HFF-Myc (cell line): ENCODE data around the gene CLDN20.
A peak's percentile ranks its signal among the peaks of the same experiment; 100 is the strongest.
"Not testable (repeated sequence)": the region's sequence is repeated elsewhere in the genome, so short reads cannot be mapped to it uniquely, and the experiment has no call there.

Experiments used
- DNase-seq: peaks from one replicate; pipeline ENCODE4 v3.0.0-alpha.2; 2011; ENCODE audit warnings: low read depth; ENCODE audit errors: extremely low read depth
- H3K4me3 ChIP-seq: replicated peaks from 2 replicates; pipeline ENCODE4 v1.5.1; 2011; ENCODE audit warnings: low read depth, mild to moderate bottlenecking, control low read depth, low read length
- TF ChIP-seq, protein P1 (sequence below): IDR thresholded peaks from 2 replicates; pipeline ENCODE4 v1.5.1; 2012; ENCODE audit warnings: mild to moderate bottlenecking, low read depth, low read length, control low read depth; ENCODE audit errors: missing control alignments

CLDN20 gene

DNA sequence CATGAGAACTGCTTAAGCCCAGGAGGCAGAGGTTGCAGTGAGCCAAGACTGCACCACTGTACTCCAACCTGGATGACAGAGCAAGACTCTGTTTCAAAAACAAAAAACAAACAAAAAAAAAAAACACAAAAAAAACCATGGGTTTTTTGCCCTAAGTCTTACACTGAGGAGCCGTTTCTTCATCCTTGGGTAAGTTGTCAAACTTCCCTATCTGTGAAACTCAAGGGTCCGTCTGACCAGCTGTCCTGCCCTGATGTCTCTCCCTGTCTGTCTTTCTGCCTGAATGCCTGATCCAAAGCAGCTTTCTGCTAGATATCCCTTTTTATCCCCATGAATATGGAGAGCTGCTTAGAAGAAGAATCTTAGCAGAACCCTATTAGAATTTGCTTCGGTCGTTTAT lies 41.3 kb upstream of the CLDN20 start:
- no peak for DNase-seq
- no peak overlapping the region for H3K4me3 ChIP-seq
- TF ChIP-seq, protein P1, sequence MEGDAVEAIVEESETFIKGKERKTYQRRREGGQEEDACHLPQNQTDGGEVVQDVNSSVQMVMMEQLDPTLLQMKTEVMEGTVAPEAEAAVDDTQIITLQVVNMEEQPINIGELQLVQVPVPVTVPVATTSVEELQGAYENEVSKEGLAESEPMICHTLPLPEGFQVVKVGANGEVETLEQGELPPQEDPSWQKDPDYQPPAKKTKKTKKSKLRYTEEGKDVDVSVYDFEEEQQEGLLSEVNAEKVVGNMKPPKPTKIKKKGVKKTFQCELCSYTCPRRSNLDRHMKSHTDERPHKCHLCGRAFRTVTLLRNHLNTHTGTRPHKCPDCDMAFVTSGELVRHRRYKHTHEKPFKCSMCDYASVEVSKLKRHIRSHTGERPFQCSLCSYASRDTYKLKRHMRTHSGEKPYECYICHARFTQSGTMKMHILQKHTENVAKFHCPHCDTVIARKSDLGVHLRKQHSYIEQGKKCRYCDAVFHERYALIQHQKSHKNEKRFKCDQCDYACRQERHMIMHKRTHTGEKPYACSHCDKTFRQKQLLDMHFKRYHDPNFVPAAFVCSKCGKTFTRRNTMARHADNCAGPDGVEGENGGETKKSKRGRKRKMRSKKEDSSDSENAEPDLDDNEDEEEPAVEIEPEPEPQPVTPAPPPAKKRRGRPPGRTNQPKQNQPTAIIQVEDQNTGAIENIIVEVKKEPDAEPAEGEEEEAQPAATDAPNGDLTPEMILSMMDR, result no peak

DNA sequence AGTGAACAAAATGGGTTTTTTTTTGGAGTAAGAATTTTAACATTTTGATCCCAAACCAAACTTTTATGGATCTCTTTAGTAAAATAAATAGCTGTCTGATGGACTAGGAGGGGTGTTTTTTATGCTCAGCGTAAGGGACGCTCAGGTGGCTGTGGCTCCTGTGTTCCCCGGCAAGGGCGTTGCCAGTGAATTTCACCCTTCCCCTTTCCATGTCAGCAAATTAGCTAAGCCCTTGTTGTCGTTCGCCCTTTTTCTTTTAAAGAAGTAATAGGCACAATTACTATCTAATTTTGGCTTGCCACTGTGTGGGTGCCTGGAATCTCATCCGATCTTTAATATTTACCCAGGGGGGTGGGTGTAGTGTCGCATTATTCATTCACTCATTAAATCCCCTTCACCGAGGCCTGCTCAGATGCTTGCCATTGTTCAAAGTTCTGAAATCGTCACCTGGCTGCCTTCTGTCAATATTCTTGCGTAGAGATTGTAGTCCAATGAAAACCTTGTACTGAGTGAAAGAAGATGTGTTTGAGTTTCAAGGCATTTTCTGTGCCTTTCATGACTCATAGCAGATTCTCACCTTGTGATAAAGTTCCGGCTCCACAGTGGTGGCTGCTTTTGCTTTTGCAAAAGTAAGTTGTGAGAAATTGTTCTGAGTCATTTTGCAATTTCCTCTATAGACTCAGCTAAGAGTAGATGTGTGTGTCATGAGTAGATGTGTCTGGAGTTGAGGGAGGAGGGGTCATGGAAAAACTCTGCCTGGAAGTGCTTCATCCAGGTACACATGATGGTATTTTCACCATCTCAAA lies 40.0 kb upstream of the CLDN20 start:
- peak; percentile 59 for DNase-seq
- H3K4me3 ChIP-seq, result no peak overlapping the region
- TF ChIP-seq, protein P1, result no peak

DNA sequence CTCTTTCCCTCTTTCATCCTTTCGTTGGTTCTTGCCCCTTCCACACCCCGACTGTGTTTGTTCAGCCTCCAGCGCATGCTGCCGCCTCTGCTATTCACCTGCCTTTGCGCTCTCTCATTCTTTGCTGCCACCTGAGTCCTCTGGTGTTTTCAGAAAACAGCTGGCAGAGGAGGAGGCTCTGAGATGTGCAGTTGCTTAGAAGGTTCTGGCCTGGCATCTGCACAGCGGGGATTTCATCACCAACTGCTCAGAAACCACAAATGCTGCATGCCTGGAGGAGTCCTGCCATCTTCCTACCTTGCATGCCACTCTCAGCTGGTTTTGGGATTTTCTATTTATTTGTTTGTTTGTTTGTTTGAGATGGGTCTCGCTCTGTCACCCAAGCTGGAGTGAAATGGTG lies 39.2 kb upstream of the CLDN20 start:
- no peak for DNase-seq
- TF ChIP-seq, protein P1, result no peak
- H3K4me3 ChIP-seq, result no peak overlapping the region

DNA sequence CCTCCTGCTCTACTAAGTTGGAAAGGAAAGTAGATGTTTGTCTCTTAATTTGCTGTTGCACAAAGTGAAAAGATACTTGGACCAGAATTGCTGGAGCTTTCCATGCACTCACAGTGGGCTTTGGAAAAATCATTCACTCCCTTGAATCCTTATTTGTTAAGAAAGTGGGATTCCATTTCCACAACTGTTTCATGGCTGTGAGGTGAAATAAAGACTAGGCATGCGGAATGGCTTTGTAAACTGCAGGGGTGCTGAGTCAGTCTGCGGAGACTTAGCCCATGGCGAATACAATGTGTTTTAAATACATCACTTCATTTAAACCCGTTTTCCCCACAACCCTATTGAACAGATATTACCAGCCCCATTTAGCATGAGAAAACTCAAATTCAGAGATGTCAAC lies 36.8 kb upstream of the CLDN20 start:
- no peak overlapping the region for H3K4me3 ChIP-seq
- DNase-seq, result no peak
- TF ChIP-seq, protein P1, result no peak

DNA sequence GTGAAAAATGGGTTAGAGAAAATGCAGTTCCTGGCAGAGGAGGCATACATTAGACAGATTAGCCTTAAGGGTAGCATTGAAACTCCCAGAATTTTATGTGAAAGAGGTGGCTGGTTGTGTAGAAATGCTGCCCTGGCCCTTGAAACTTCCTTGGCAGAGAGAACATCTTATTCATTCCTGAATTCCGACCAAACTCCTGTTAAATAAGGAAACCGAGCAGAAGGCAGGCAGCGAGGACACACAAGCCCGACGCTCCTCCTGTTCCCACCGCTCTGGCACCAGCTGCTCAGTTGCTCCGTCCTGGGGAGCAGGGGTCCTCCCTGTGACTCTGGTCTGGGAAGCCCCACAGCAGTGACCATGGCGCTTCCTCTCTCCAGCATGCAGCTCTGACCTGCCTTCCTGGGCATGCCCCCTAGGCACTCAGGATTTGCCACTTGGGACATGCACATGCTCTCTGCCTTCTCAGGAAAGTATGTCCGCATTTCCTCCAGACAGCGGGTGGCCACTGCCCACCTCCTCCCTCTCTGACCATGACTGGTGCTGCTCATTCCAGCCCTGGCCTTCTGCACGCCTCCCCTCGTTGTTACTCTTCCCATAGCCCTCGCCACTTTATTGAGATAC lies 35.2 kb upstream of the CLDN20 start:
- TF ChIP-seq, protein P1, result no peak
- H3K4me3 ChIP-seq, result no peak overlapping the region
- DNase-seq, result no peak

DNA sequence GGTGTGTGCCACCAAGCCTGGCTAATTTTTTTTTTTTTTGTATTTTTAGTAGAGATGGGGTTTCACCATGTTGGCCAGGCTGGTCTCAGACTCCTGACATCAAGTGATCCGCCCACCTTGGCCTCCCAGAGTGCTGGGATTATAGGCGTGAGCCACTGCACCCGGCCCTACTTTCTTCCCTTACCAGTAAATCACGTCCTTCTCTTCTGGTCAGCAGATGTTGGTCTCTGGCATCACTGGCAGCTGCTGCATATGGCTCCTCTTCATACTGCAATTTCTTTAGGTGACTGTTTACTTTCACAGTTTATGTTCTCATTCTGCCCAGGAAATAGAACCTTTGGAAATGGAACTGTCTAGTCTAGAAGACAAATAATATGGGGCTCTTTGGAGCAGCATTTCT lies 32.8 kb upstream of the CLDN20 start:
- peak; percentile 68 for DNase-seq
- not testable (repeated sequence) for H3K4me3 ChIP-seq

DNA sequence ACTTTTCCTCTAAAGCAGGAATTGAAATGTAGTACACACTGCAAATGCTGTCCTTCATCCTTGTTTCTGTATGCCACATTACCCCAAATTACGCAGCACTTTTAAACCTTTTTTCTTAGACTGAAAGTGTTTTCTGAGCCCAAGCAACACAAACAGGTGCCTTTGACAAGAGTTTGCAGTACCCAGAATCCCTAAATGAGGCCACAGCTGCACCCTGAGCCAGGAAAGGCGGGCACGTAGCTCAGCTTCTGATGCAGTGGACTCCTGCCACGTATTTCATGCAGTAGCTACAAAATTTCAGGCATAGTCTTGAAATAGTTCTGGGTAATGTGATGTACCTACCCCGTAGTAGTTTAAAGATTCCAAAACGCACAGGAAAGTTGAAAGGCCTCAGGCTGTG lies 31.0 kb upstream of the CLDN20 start:
- TF ChIP-seq, protein P1, result no peak
- DNase-seq, result no peak
- H3K4me3 ChIP-seq, result no peak overlapping the region
